Osteocyte (in vitro differentiated cells): ENCODE measurements around the gene KRT17. TPM values are rescaled to one million over a fixed set of nuclear protein-coding genes. Genes with fewer than 3 reads are reported as not detected.

ENCODE experiments used
- DNase-seq: peaks from one replicate; pipeline ENCODE4 v3.0.0; 2021; ENCODE audit warnings: mixed read lengths; ENCODE audit not compliant: unreplicated experiment; ENCODE audit errors: extremely low spot score
- H3K27ac Mint-ChIP-seq: one replicate; pipeline ENCODE4 v1.8.0; 2021; ENCODE audit warnings: mild to moderate bottlenecking, mixed read lengths; ENCODE audit not compliant: unreplicated experiment
- H3K27me3 Mint-ChIP-seq: one replicate; pipeline ENCODE4 v1.8.0; 2021; ENCODE audit warnings: mixed read lengths; ENCODE audit not compliant: unreplicated experiment
- H3K36me3 Mint-ChIP-seq: one replicate; pipeline ENCODE4 v1.8.0; 2021; ENCODE audit warnings: mixed read lengths; ENCODE audit not compliant: unreplicated experiment
- H3K4me1 Mint-ChIP-seq: one replicate; pipeline ENCODE4 v1.8.0; 2021; ENCODE audit warnings: mixed read lengths; ENCODE audit not compliant: unreplicated experiment
- H3K4me3 Mint-ChIP-seq: one replicate; pipeline ENCODE4 v1.8.0; 2021; ENCODE audit warnings: mild to moderate bottlenecking, moderate library complexity, mixed read lengths; ENCODE audit not compliant: unreplicated experiment
- H3K9me3 Mint-ChIP-seq: one replicate; pipeline ENCODE4 v1.8.0; 2021; ENCODE audit warnings: mixed read lengths; ENCODE audit not compliant: unreplicated experiment
- CTCF ChIP-seq: fragments of 200-600 bp; sonication (generic); IDR thresholded peaks from 2 replicates; pipeline ENCODE4 v1.5.0; 2021; ENCODE audit warnings: antibody characterized with exemption, mild to moderate bottlenecking, moderate library complexity
- total RNA-seq: library from RNA; stranded (reverse); gene quantifications from 2 replicates; pipeline ENCODE4 v1.2.1, GENCODE V29; 2021

KRT17 gene
- total RNA-seq, 1 donor from 2014 or later: 40.5 TPM

DNA sequence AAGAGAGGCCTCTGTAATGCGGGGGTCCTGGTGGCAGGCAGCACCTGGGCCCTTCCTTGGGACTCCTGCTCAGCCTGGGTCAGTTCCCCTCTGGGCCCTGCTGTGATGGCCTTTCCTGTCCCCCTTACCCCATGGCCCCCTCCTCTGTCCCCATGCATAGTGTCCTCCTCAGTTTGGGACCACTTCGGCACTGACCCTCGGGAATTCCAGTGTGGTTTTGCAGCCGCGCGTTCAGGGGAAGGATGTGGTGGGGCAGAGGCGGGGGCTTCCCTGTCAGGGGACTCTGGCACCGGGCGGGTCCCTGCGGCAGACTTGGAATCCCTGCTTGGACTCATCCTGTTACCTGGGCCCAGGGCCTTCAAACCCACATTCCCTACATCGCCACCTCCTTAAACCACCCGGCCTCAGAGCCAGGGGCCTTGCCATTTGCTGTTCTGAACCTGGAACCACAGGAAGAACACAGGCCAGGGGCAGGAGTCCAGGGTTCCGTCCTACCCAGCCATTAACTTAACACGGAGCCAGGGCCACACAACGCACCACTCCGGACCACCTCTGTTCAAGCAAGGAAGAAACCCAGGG is 32.9 kb upstream of the KRT17 start:
- DNase-seq: no peak
- no peaks in the 10 kb centered on the region for H3K4me1 Mint-ChIP-seq
- H3K9me3 Mint-ChIP-seq: no peaks in the 10 kb centered on the region
- TF ChIP-seq CTCF: no peak
- H3K27me3 Mint-ChIP-seq: no peaks in the 10 kb centered on the region
- no peak overlapping the region for H3K27ac Mint-ChIP-seq
- H3K4me3 Mint-ChIP-seq: no peak overlapping the region
- peaks cover 2% of the 10 kb centered on the region for H3K36me3 Mint-ChIP-seq

DNA sequence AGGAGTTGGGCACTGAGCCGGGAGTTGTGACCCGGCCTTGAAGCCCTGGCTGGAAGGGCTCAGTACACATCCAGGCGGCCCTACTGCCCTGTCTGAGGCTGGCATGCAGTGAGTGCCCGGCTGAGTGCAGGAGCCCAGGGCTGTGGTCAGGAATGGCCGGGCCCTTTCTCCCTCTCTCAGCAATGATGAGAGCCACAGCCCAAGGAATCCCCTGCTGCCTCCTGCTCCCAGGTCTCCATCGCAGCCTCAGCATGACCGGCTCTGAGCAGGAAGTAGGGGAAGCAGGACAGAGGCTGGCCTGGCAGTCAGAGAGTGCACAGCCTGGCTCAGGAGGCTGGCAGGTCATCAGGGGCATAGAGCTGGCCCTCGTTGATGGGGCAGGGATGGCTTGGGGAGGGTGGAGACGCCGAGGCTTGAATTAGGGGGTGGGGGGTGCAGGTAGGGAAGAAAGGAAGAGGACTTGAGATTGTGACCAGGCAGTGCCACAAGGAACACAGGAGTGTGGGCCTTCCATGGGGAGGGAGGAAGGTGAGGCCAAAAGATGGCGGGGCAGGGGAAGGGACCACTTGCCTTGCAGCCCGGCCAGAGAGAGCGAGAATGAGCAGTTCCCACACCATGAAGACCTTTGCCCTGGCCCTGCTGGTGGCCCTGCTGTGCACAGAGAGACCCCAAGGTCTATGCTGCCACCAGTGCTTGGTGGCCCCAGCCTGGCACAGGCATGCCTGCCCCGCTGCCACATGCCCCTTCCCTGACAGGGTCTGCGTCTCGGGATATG is 32.1 kb upstream of the KRT17 start:
- Mint-ChIP-seq H3K36me3 (peaks cover 2% of the 10 kb centered on the region), H3K27me3 (no peaks in the 10 kb centered on the region), H3K27ac (no peak overlapping the region), H3K4me1 (no peaks in the 10 kb centered on the region), H3K4me3 (no peak overlapping the region), H3K9me3 (no peaks in the 10 kb centered on the region)
- no peak for TF ChIP-seq CTCF
- no peak for DNase-seq

GRCh38 chr17:41655611-41656111 is 31.3 kb upstream of the KRT17 start:
- no peak for DNase-seq

DNA sequence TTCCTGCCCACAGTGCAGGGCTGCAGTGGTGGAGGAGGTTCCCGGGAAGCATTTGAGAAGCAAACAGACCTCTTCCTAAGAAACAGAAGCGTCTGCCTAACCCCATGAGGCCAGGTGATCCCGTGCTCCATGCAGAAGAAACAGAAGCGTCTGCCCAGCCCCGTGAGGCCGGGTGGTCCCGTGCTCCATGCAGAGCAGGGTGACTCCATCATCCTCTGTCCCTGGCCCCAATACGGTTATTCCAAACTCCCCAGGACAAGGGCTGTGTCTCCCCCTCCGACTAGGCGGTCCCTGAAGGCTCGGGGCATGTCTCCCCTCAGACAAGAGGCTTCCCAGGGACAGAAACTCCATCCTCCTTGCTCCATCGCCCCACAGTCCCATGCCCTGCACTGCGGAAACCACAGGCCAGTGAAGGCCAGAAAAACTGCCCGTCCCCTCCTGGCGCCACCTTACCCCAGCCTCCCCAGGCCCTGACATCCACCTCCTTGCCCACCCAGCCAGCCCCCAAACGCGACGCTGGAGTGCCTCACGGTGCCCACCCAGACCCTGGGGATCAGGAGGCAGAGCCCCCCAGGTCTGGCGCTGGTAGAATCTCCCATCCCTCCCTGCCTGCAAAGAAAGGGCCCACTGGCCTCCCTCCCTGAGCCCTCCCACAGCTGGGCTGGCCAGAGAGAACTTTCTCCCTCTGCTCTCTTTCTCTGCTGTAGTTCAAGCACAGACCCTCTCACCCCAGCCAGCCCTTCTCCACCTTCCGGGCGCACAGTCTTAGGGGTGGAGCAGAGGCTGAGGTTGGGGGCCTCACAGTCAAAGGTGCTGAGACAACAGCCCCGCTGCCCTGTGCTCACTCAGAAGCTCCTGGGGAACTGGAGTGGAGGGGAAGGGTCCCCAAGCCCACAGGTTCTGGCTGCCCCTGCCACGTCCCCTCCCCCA is 30.6 kb upstream of the KRT17 start:
- Mint-ChIP-seq H3K4me1 (no peaks in the 10 kb centered on the region), H3K4me3 (no peak overlapping the region), H3K9me3 (no peaks in the 10 kb centered on the region), H3K27ac (no peak overlapping the region), H3K27me3 (no peaks in the 10 kb centered on the region), H3K36me3 (peaks cover 2% of the 10 kb centered on the region)
- no peak for DNase-seq
- TF ChIP-seq CTCF: no peak

More at GRCh38 chr17:41655611-41656111, 31.3 kb upstream of the KRT17 start:
- H3K27me3 Mint-ChIP-seq: no peaks in the 10 kb centered on the region
- no peaks in the 10 kb centered on the region for H3K4me1 Mint-ChIP-seq
- H3K36me3 Mint-ChIP-seq: peaks cover 2% of the 10 kb centered on the region
- TF ChIP-seq CTCF: no peak
- no peak overlapping the region for H3K4me3 Mint-ChIP-seq
- H3K27ac Mint-ChIP-seq: no peak overlapping the region
- no peaks in the 10 kb centered on the region for H3K9me3 Mint-ChIP-seq
